Ovary (tissue), 9 donors: ENCODE measurements around the gene TM4SF1. TPM values are rescaled to one million over a fixed set of nuclear protein-coding genes. Genes with fewer than 3 reads are reported as not detected.

Experiments
- DNase-seq, 5 donors: peaks; one replicate each; pipeline ENCODE4 v3.0.0-alpha.2; 2019 to 2020
- H3K27ac ChIP-seq, 2 donors: fragments of 200-600 bp; one replicate each; pipeline versions ENCODE4 v1.5.1 to v1.8.0; 2019 to 2022
- H3K27me3 ChIP-seq: fragments of 200-600 bp; one replicate; pipeline ENCODE4 v1.8.0; 2022
- H3K36me3 ChIP-seq: fragments of 200-600 bp; sonication (generic); one replicate; pipeline ENCODE4 v1.5.1; 2019
- H3K4me1 ChIP-seq: one replicate; pipeline ENCODE4 v1.8.1; 2013; ENCODE audit warnings: mild to moderate bottlenecking, moderate library complexity; ENCODE audit not compliant: insufficient read depth
- H3K4me3 ChIP-seq: fragments of 200-600 bp; sonication (generic); one replicate; pipeline ENCODE4 v1.5.1; 2017
- H3K9me3 ChIP-seq, 2 donors: fragments of 200-600 bp in 1 of 2; sonication (generic) in 1 of 2; one replicate each; pipeline versions ENCODE4 v1.5.1 to v1.8.1; 2013 to 2019; ENCODE audit warnings: mild to moderate bottlenecking in 1 of 2, moderate library complexity in 1 of 2
- EP300 ChIP-seq: sonication (generic); formaldehyde crosslinking; IDR thresholded peaks from one replicate; pipeline ENCODE4 v1.6.1; 2017; ENCODE audit warnings: antibody characterized with exemption
- POLR2A ChIP-seq: fragments of 450-650 bp; IDR thresholded peaks from one replicate; pipeline ENCODE4 v1.6.1; 2017; ENCODE audit warnings: antibody characterized with exemption, mild to moderate bottlenecking, moderate library complexity
- WGBS, 3 donors: extraction: QIAGEN DNeasy Blood & Tissue Kit in 1 of 3; methylation state at CpG; one replicate each; pipeline versions ENCODE4 v1.1.5 to v1.1.7; 2013 to 2017; 5-methylcytosine and 5-hydroxymethylcytosine counted together
- intact Hi-C, 4 donors: fragments of 100-400 bp; cut with DNase I; formaldehyde crosslinking; loops; one replicate each; pipeline versions ENCODE4 v1.11.0 to v1.15.1; 2022 to 2023
- polyA plus RNA-seq, 2 donors: library from polyadenylated mRNA; stranded (reverse); fragments of 200-250 nt in 1 of 2; fragments of 350-450 nt in 1 of 2; fragmentation: Illumina TruSeq in 1 of 2; extraction: RNeasy Lipid Tissue Mini Kit (QIAGEN cat#74804) in 1 of 2; gene quantifications; one replicate each; pipeline ENCODE4 v1.2.3, GENCODE V29; 2013 to 2014
- total RNA-seq, 7 donors: library from RNA; depleted of rRNA in 2 of 7; stranded (reverse); fragments of >200 nt in 2 of 7; fragmentation: NEBNext Ultra II Directional in 3 of 7; extraction: Animal tissue kit (Norgen Biotek cat#: 25700) in 3 of 7; gene quantifications; one replicate each; pipeline versions ENCODE4 v1.1.0 to v1.2.4, GENCODE V29; 2016 to 2023
- TF ChIP-seq, protein P1 (sequence below), 3 donors: fragments of 450-650 bp in 2 of 3; fragments of 200-600 bp in 1 of 3; IDR thresholded peaks; one replicate each; pipeline versions ENCODE4 v1.5.1 to v1.8.0; 2016 to 2022; ENCODE audit warnings: antibody characterized with exemption in 3 of 3, mild to moderate bottlenecking in 1 of 3
- donor health status: DM: no; HTN: no; CAD: no; lungs with moderate emphysema.
- donor health status: DM: no; HTN: no; CAD: no.
- donor health status: Bipolar disorder and iron deficiency.
- donor health status: DM: yes; HTN: yes; CAD: no.
- donor health status: DM: no; HTN: no; CAD: no.
- donor health status: DM: yes; HTN: yes; CAD: no.

The TM4SF1 gene
- total and polyA plus RNA-seq, 9 donors: 35.6 to 207 (median 61.0) TPM

DNA sequence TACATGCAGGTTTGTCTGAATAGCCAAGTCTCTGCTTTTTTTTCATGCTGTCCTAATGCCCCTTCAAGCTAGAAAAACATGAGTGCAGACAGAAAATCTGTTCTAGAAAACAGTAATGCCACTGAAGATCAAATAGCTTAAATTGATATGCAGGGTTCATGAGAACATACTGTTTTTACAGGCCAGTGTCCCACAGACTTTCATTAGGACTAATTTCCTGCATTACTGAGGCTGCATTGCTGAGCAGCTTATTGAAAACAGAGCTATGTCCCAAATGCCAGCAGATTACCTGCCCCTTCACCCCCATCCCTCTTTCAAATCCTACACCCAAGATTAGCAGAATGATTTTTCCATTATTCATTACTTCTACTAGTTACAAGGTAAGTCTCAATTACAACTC is 44.7 kb downstream of the TM4SF1 start:
- Histone ChIP-seq H3K27me3 (no peaks in the 10 kb centered on the region), H3K4me1 (peaks cover 6% of the 10 kb centered on the region), H3K36me3 (no peaks in the 10 kb centered on the region), H3K9me3 (no peaks in the 10 kb centered on the region), H3K27ac (no peak overlapping the region), H3K4me3 (no peak overlapping the region)
- TF ChIP-seq, protein P1, sequence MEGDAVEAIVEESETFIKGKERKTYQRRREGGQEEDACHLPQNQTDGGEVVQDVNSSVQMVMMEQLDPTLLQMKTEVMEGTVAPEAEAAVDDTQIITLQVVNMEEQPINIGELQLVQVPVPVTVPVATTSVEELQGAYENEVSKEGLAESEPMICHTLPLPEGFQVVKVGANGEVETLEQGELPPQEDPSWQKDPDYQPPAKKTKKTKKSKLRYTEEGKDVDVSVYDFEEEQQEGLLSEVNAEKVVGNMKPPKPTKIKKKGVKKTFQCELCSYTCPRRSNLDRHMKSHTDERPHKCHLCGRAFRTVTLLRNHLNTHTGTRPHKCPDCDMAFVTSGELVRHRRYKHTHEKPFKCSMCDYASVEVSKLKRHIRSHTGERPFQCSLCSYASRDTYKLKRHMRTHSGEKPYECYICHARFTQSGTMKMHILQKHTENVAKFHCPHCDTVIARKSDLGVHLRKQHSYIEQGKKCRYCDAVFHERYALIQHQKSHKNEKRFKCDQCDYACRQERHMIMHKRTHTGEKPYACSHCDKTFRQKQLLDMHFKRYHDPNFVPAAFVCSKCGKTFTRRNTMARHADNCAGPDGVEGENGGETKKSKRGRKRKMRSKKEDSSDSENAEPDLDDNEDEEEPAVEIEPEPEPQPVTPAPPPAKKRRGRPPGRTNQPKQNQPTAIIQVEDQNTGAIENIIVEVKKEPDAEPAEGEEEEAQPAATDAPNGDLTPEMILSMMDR (IDR thresholded peaks at IDR 0.05): no peak
- TF ChIP-seq EP300: no peak
- no peak for TF ChIP-seq POLR2A
- intact Hi-C loops: no loop called here
- no peak for DNase-seq

DNA sequence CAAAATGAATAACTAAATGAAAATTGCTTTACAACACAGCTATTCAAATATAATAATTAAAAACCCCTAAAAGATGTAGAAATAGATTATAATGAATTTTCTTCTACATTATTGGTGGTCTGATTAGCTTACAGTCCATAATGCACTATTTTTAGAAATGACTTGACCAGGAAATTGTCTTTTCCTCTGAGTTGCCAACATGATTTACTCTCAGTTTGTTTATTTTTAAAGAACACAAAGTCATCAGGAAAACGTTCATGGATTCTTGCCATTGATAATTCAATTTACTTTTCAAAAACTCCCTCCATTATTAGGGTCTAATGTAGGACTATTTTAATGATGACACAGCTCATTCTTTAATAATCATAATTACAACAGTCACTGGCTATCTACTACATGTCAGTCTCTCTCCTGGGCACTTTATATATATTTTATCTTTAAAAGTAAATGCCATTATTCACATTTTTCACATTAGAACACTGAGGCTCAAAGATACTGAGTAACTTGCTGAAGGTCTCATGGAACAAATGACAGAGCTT is 45.2 kb downstream of the TM4SF1 start:
- Histone ChIP-seq H3K36me3 (no peaks in the 10 kb centered on the region), H3K4me3 (no peak overlapping the region), H3K27ac (no peak overlapping the region)

GRCh38 chr3:149331396-149331795 is 46.1 kb downstream of the TM4SF1 start:
- WGBS, 3 donors: 82 to 83% (median 83%) methylated on average over 2 of the region's 2 CpGs
- no peak for TF ChIP-seq POLR2A
- TF ChIP-seq EP300: no peak
- TF ChIP-seq, protein P1 (IDR thresholded peaks at IDR 0.05): no peak
- H3K36me3 ChIP-seq: no peaks in the 10 kb centered on the region
- no peak for DNase-seq
- H3K9me3 ChIP-seq: no peaks in the 10 kb centered on the region
- H3K4me1 ChIP-seq: peaks cover 6% of the 10 kb centered on the region
- H3K27me3 ChIP-seq: no peaks in the 10 kb centered on the region
- intact Hi-C loops: no loop called here
- no peak overlapping the region for H3K27ac ChIP-seq
- H3K4me3 ChIP-seq: no peak overlapping the region

More for the DNA sequence above, 45.2 kb downstream of the TM4SF1 start:
- TF ChIP-seq POLR2A (no peak), EP300 (no peak)
- TF ChIP-seq, protein P1 (IDR thresholded peaks at IDR 0.05): no peak
- WGBS, 3 donors: 7 to 16% (median 14%) methylated on average over 1 of the region's 1 CpG
- intact Hi-C loops: no loop called here
- no peak for DNase-seq
- H3K4me1 ChIP-seq: peaks cover 6% of the 10 kb centered on the region
- no peaks in the 10 kb centered on the region for H3K27me3 ChIP-seq
- no peaks in the 10 kb centered on the region for H3K9me3 ChIP-seq

GRCh38 chr3:149330609-149331331 is 46.7 kb downstream of the TM4SF1 start:
- DNase-seq: no peak
- Histone ChIP-seq H3K4me1 (peaks cover 4% of the 10 kb centered on the region), H3K27me3 (no peaks in the 10 kb centered on the region), H3K36me3 (no peaks in the 10 kb centered on the region), H3K4me3 (no peak overlapping the region), H3K27ac (no peak overlapping the region), H3K9me3 (no peaks in the 10 kb centered on the region)
- TF ChIP-seq, protein P1 (IDR thresholded peaks at IDR 0.05): no peak
- TF ChIP-seq POLR2A (no peak), EP300 (no peak)
- intact Hi-C loops: no loop called here
- WGBS, 3 donors: 91 to 97% (median 91%) methylated on average over 2 of the region's 2 CpGs
